ENCODE data around the gene PWWP2B. TPM values are rescaled to one million over a fixed set of nuclear protein-coding genes. Genes with fewer than 3 reads are reported as not detected.

Gene PWWP2B
- total RNA-seq, 4 donors from 2014 or later = 11.8 to 25.5 (median 14.3) TPM

DNA sequence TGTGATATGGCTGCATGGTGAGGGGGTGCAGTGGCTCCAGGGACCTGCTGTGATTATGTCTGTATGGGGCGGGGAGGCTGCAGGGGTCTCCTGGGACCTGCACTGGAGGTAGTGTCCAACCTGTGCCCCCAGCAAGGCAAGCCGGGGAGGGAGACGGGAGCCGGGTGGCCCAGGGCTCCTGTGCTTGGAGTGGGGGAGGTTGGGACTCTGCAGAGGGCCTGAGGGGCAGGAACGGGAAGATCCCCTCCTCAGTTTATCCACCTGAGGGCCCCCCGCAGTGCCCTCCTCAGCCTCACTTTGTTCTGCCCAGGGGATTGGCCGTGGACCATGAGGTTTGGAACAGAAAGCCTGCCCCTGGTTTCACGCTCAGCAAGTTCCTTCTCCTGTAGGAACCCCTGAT, 22.8 kb upstream of the PWWP2B start:
- Histone ChIP-seq H3K27ac (replicated peaks in 1 of 4) (no peak overlapping the region), H3K4me1 (no peaks in the 10 kb centered on the region), H3K4me3 (no peak overlapping the region), H3K36me3 (peaks cover 0 to 7% (median 0%) of the 10 kb centered on the region in 4 donors), H3K27me3 (no peaks in the 10 kb centered on the region), H3K9me3 (no peaks in the 10 kb centered on the region)
- no peak for DNase-seq (ENCODE audit: extremely low spot score)
- TF ChIP-seq POLR2AphosphoS5 (IDR thresholded peaks at IDR 0.05) = no peak
- TF ChIP-seq EP300 (IDR thresholded peaks at IDR 0.05) = no peak
- TF ChIP-seq POLR2A (IDR thresholded peaks at IDR 0.05; ENCODE audit: low read depth) = no peak
- TF ChIP-seq, protein P1, sequence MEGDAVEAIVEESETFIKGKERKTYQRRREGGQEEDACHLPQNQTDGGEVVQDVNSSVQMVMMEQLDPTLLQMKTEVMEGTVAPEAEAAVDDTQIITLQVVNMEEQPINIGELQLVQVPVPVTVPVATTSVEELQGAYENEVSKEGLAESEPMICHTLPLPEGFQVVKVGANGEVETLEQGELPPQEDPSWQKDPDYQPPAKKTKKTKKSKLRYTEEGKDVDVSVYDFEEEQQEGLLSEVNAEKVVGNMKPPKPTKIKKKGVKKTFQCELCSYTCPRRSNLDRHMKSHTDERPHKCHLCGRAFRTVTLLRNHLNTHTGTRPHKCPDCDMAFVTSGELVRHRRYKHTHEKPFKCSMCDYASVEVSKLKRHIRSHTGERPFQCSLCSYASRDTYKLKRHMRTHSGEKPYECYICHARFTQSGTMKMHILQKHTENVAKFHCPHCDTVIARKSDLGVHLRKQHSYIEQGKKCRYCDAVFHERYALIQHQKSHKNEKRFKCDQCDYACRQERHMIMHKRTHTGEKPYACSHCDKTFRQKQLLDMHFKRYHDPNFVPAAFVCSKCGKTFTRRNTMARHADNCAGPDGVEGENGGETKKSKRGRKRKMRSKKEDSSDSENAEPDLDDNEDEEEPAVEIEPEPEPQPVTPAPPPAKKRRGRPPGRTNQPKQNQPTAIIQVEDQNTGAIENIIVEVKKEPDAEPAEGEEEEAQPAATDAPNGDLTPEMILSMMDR (IDR thresholded peaks at IDR 0.05) = no peak
- intact Hi-C loops (cut with DNase I) = no loop called here
- WGBS = 98% methylated on average over 5 of the region's 8 CpGs

DNA sequence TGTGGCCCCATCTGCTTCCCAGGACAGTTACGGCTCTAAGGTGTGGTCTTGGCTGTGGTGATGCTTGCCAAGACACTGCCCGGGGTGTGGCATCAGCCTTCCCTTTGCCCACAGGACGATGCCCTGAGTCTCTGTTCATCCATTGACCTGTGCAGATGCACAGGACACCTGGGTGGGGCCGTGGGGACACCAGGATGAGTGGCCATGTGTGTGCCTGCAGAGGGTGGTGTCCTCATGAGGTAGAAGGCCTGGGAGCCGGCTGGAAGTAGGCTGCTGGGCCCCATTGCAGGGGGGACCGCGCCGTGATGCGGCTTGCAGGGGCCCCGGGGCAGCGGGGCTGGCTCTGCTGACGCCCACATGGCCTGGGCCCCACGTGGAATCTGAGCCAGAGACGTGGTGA, 22.4 kb upstream of the PWWP2B start:
- no peaks in the 10 kb centered on the region for H3K4me1 ChIP-seq
- no peak for DNase-seq (ENCODE audit: extremely low spot score)
- no peak overlapping the region for H3K4me3 ChIP-seq
- no peak overlapping the region for H3K27ac ChIP-seq (replicated peaks in 1 of 4)
- H3K27me3 ChIP-seq = no peaks in the 10 kb centered on the region
- peaks cover 0 to 7% (median 0%) of the 10 kb centered on the region in 4 donors for H3K36me3 ChIP-seq
- TF ChIP-seq POLR2A (IDR thresholded peaks at IDR 0.05; ENCODE audit: low read depth) = no peak
- WGBS = 100% methylated on average over 2 of the region's 14 CpGs
- intact Hi-C loops (cut with DNase I) = no loop called here
- no peaks in the 10 kb centered on the region for H3K9me3 ChIP-seq

DNA sequence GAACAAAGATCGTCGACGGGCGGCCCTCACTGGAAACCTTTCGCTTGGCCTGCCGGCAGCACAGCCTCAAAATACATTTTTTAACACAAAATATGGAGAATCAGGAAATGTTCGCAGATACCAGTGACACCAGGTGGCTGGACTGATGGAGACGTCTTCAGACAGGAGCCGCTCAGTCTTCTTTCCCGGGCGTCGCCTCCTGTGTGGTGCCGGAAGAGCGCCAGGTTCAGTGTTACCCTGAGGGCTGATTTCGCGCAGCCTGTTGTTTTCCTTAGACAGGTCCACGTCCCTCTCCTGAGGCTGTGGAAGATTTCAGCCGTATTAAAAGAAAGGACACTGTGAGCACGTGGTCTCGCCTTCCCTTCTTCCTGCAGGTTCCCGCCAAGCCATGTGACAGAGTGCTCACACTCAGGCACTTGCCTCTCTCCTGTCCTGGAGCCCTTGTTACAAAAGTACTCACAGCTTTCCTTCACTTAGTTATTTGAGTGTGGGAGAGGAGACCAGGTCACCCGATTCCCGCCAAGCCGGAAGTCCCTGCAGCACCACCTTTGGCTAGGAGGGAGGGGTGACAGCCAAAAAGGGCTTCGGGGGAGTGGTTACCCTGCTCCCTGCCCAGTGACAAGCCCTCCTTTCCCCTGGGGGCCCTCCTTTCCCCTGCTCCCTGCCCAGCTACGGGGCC, 21.7 kb upstream of the PWWP2B start:
- intact Hi-C loops (cut with DNase I) = no loop called here
- DNase-seq (ENCODE audit: extremely low spot score) = no peak
- no peaks in the 10 kb centered on the region for H3K27me3 ChIP-seq
- TF ChIP-seq, protein P1 (IDR thresholded peaks at IDR 0.05) = no peak
- TF ChIP-seq POLR2AphosphoS5 (IDR thresholded peaks at IDR 0.05) (no peak), EP300 (IDR thresholded peaks at IDR 0.05) (no peak), POLR2A (IDR thresholded peaks at IDR 0.05; ENCODE audit: low read depth) (no peak)
- peaks cover 0 to 7% (median 0%) of the 10 kb centered on the region in 4 donors for H3K36me3 ChIP-seq
- no peaks in the 10 kb centered on the region for H3K9me3 ChIP-seq
- no peaks in the 10 kb centered on the region for H3K4me1 ChIP-seq
- 89% methylated on average over 25 of the region's 26 CpGs for WGBS
- H3K4me3 ChIP-seq = no peak overlapping the region
- H3K27ac ChIP-seq (replicated peaks in 1 of 4) = no peak overlapping the region

DNA sequence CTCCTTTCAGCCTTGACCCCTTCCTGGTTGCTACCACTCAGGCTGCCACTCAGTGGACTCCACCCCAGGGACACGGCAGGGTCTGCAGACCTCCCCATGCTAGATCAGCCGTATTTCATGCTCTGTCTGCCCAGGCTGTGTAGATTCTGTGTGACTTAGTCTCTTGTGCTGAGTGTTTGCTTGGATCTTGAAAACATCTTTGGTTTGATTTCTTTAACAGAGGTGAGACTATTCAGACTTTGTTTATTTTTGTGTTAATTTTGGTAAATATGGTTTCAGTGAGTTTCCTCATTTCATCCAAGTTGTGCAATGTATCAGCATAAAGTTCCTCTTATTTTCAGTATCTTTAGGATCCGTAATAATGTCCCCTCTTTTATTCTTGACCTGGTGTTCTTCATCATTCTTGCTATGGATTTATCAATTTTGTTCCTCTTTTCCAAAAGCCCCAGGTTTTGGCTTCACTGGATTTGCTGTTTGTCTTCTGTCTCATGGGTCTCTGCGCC, 21.2 kb upstream of the PWWP2B start:
- WGBS = 71% methylated on average over 4 of the region's 4 CpGs
- Histone ChIP-seq H3K27ac (replicated peaks in 1 of 4) (no peak overlapping the region), H3K4me3 (no peak overlapping the region), H3K36me3 (peaks cover 0 to 7% (median 0%) of the 10 kb centered on the region in 4 donors), H3K4me1 (no peaks in the 10 kb centered on the region), H3K9me3 (no peaks in the 10 kb centered on the region), H3K27me3 (no peaks in the 10 kb centered on the region)
- DNase-seq (ENCODE audit: extremely low spot score) = no peak
- TF ChIP-seq POLR2A (IDR thresholded peaks at IDR 0.05; ENCODE audit: low read depth) (no peak), EP300 (IDR thresholded peaks at IDR 0.05) (no peak), POLR2AphosphoS5 (IDR thresholded peaks at IDR 0.05) (no peak)
- TF ChIP-seq, protein P1 (IDR thresholded peaks at IDR 0.05) = no peak
- intact Hi-C loops (cut with DNase I) = no loop called here

DNA sequence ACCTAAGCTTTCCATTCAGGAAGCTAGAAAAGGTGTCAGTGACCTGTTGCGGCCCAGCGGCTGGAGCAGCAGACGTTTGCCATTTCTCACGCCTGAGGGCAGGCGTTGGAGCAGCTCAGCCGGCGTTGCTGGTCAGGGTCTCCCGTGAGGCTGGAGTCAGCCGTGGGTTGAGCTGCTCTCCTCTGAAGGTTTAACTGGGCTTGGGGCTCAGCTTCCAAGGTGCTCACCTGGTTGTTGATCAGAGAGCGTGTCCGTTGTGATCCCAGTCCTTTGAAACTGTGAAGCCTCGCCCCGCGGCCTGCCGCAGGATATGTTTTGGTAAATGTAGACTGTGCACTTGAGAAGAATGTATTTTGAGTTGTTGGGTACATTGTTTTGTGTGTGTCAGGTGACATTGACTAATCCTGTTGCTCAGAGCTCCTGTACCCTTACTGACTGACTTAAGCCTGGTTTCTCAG, 20.6 kb upstream of the PWWP2B start:
- Histone ChIP-seq H3K9me3 (peaks cover 0 to 2% (median under 1%) of the 10 kb centered on the region in 4 donors), H3K4me3 (no peak overlapping the region), H3K27ac (replicated peaks in 1 of 4) (no peak overlapping the region), H3K4me1 (no peaks in the 10 kb centered on the region), H3K27me3 (no peaks in the 10 kb centered on the region), H3K36me3 (peaks cover 0 to 7% (median 0%) of the 10 kb centered on the region in 4 donors)
- intact Hi-C loops (cut with DNase I) = no loop called here
- TF ChIP-seq, protein P1 (IDR thresholded peaks at IDR 0.05) = no peak
- no peak for TF ChIP-seq EP300 (IDR thresholded peaks at IDR 0.05)
- no peak for TF ChIP-seq POLR2AphosphoS5 (IDR thresholded peaks at IDR 0.05)
- no peak for TF ChIP-seq POLR2A (IDR thresholded peaks at IDR 0.05; ENCODE audit: low read depth)
- WGBS = 90% methylated on average over 15 of the region's 15 CpGs
- no peak for DNase-seq (ENCODE audit: extremely low spot score)

All from esophagus muscularis mucosa (tissue), 4 donors.